Stimulated activated CD8-positive, alpha-beta memory T cell treated with anti-CD3 and anti-CD28 coated beads, Interleukin-12 subunit alpha, Interleukin-12 subunit beta, amount 100 ng/mL, for 1 hour (primary cell): ENCODE measurements around the gene APBA3.

Experiments
- DNase-seq: peaks from one replicate; pipeline ENCODE4 v3.0.0-alpha.2; 2020; ENCODE audit warnings: low read depth

APBA3 gene

DNA sequence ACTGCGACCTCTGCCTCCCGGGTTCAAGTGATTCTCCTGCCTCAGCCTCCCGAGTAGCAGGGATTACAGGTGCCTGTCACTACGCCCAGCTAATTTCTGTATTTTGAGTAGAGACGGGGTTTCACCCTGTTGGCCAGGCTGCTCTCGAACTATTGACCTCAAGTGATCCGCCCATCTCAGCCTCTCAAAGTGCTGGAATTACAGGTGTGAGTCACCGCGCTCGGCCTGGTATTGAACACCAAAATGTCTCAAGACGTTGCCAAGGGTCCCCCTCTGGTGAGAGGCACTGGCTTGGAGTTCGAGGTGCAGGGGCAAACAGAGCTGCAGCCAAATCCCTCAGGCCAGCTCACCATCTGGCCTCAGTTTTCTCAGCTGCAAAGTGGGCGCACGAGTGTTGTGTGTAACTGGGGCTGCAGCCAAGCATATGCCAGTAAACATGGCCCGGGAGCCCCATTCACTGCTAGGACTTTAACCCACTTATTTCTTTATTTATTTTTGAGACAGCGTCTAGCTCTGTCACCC is 45.3 kb downstream of the APBA3 start:
- no peak for DNase-seq

DNA sequence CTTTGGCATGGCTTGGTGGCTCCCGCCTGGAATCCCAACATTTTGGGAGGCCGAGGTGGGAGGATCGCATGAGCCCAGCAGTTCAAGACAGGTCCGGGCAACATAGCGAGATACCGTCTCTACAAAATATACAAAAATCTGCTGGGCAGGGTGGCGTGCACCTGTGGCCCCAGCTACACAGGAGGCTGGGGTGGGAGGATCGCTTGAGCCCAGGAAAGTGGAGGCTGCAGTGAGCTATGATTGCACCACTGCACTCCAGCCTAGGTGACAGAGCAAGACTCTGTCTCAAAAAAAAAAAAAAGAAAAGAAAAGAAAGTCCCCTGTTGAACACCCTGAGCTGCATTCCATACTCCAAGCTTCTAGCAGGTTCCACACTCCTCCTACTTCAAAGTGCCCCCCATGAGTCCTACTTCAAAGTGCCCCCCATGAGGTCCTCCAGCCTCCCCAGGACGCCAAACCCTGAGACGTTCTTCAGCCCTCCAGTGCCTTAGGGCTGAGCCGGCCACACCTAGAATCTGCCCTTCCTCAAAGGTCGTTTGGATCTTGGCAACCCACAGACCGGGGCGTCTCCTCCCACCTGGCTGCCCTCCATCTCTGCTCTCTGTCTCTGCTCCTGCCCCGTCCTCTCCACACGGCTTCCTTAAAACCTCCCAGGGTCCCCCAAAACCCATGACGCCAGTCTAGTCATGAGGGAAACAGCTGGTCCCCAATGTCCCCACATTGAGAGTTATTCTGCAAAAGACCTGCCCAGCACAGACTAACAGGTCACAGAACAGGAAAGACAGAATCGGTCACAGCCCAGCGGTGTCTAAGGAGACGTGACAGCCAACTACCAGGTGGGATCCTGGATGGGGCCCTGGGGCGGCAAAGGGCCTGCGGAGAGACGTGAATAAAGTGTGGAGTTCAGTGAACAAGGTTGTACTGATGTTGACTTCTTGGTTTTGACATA is 48.6 kb downstream of the APBA3 start:
- no peak for DNase-seq

DNA sequence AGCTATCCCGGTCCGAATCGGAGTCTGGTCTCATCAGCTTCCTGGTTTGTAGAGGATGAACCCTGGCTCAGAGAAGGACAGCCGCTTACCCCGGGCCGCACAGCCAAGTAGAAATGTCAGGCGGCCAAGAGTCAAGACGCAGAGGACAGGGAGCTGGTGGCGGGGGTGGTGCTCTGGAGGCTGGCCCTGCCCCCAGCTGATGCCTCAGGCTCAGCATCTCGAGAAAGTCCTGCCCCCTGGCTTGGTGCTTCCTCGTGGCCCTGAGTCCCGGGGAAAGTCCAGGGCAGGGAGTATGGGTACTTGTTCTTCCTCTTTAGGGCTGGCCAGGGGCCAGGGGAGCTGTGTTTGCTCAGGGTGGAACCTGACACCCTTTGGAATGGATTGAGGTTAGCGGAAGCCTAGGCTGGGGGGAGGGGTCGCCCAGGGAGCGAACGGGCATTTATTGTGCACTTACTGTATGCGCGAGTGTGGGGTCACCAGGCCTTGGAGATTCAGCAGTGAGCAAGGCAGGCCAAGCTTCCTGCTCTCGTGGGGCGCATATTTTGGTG is 51.2 kb downstream of the APBA3 start:
- no peak for DNase-seq

DNA sequence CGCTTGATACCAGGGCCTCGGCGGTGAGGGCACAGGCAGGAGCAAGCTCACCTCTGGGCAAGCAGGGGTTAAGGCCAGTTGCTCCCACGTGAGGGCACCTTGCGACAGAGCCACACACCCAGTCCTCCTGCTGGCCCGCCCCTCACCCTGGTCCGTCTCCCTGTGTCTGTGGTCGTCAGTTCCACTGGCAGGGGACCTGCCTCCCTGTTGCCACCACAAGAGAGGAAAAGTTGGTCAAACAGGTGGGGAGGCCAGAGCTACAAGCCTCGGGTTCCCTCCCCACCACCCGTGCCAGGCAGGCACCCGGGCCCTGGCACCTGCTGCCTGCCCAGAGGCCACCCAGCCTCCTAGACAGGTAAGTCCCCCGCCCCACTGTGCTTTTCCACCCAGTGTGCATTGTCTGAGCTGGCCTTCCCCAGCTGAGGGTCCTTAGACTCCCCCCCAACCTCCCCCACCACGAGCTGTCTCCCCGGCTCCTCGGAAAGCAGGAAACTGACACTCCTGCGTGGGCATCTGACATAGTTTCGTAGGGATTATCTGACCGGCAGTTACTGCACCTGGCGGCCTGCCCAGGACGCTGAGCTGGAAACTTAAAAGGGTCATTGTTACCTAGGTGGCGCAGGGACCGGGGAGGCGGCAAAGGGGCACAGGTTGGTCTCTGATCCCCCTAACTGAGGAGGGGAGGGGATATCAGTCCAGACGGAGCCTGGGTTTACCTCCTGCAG is 53.1 kb downstream of the APBA3 start, which contains the start of gene TJP3:
Gene TJP3, plus strand, starts transcription at position 178 of the 725 bp plus-strand sequence. CDS start 20,049 bp downstream, outside the sequence.
- DNase-seq: no peak

DNA sequence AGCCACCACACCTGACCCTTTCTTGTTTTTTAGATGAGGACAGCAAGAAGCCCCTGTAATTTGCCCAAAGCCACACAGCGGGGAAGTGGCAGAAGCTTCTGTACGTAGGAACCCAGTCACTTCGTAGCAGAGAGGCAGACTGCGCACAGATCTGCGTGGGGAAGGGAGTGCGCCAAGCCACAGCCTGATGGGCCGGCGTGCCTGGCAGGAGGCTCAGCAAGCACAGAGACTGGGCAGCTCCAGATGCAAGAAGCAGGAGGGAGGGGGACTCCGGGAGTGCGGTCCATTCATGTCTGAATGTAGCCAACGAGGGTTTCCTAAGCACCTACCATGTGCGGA is 53.7 kb downstream of the APBA3 start:
- no peak for DNase-seq

DNA sequence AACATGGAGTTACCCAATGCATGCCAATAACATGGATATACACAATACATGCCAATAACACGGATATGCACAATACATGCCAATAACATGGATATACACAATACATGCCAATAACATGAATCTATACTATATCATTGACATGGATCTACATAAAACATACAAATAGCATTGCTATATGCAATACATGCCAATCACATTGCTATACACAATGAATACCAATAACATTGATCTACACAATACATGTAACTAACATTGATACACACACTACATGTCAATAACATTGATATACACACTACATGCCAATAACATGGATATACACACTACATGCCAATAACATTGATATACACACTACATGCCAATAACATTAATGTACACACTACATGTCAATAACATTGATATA is 60.3 kb downstream of the APBA3 start:
- DNase-seq: no peak
